AG04450 (cell line): ENCODE data around the gene S100B. TPM values are rescaled to one million over a fixed set of nuclear protein-coding genes. Genes with fewer than 3 reads are reported as not detected.

Source experiments
- CTCF ChIA-PET: fragments of 300-600, 350-600 bp; formaldehyde crosslinking; extraction: SDS; loops from one replicate; lab custom pipeline; 2022; ENCODE audit warnings: antibody characterized with exemption, inconsistent platforms; lab: Charles Lee
- POLR2A ChIA-PET: fragments of 350-600 bp; formaldehyde crosslinking; extraction: SDS; loops from one replicate; lab custom pipeline; 2021; ENCODE audit warnings: antibody characterized with exemption, inconsistent platforms; lab: Yijun Ruan, JAX
- DNase-seq: peaks from one replicate; pipeline ENCODE4 v3.0.0-alpha.2; 2011; ENCODE audit warnings: low read depth, low spot score
- H3K27ac ChIP-seq: one replicate; pipeline ENCODE4 v1.5.1; 2012; ENCODE audit warnings: low read depth, low read length, control low read depth
- H3K27me3 ChIP-seq: one replicate; pipeline ENCODE4 v1.6.0; 2012; ENCODE audit warnings: low read length; ENCODE audit not compliant: control insufficient read depth, insufficient read depth
- H3K4me3 ChIP-seq: 2 replicates; pipeline ENCODE4 v1.5.1; 2011; ENCODE audit warnings: mild to moderate bottlenecking, low read depth, low read length, control low read depth
- H3K9me3 ChIP-seq: 2 replicates; pipeline ENCODE4 v1.5.1; 2012; ENCODE audit warnings: low read length; ENCODE audit not compliant: control insufficient read depth, insufficient read depth
- CTCF ChIP-seq: IDR thresholded peaks from 2 replicates; pipeline ENCODE4 v1.5.1; 2011; ENCODE audit warnings: low read depth, low read length, control low read depth, inconsistent platforms
- polyA plus RNA-seq: library from polyadenylated mRNA; depleted of rRNA; stranded (reverse); fragments of >200 nt; gene quantifications from 2 replicates; pipeline ENCODE4 v1.2.3, GENCODE V29; 2011

Gene S100B
- polyA plus RNA-seq, 1 experiment = not detected

GRCh38 chr21:46598581-46599572, 6.0 kb downstream of the S100B start:
- peak overlapping the region; percentile 24 for H3K27ac ChIP-seq
- CTCF ChIA-PET = no interaction called here
- DNase-seq = peak; percentile 70

GRCh38 chr21:46597896-46598343, 7.0 kb downstream of the S100B start:
- no peak for TF ChIP-seq CTCF
- Histone ChIP-seq H3K27me3 (no peaks in the 10 kb centered on the region), H3K27ac (no peak overlapping the region), H3K9me3 (peaks cover 12% of the 10 kb centered on the region), H3K4me3 (no peak overlapping the region)
- DNase-seq = no peak
- ChIA-PET POLR2A (no interaction called here), CTCF (no interaction called here)

More at GRCh38 chr21:46598581-46599572, 6.0 kb downstream of the S100B start:
- H3K9me3 ChIP-seq = peaks cover 11% of the 10 kb centered on the region
- POLR2A ChIA-PET = no interaction called here
- H3K4me3 ChIP-seq = no peak overlapping the region
- TF ChIP-seq CTCF = no peak
- H3K27me3 ChIP-seq = no peaks in the 10 kb centered on the region

- ChIA-PET POLR2A (no interaction called here), CTCF (no interaction called here)
- Histone ChIP-seq H3K4me3 (no peak overlapping the region), H3K27ac (no peak overlapping the region), H3K27me3 (no peaks in the 10 kb centered on the region), H3K9me3 (peaks cover 17% of the 10 kb centered on the region)
- TF ChIP-seq CTCF = no peak
- no peak for DNase-seq
Measured at GRCh38 chr21:46597031-46597430, 7.9 kb downstream of the S100B start.

GRCh38 chr21:46596201-46596600, 8.7 kb downstream of the S100B start:
- POLR2A ChIA-PET = no interaction called here
- Histone ChIP-seq H3K27me3 (peaks cover 3% of the 10 kb centered on the region), H3K4me3 (no peak overlapping the region), H3K27ac (no peak overlapping the region), H3K9me3 (peaks cover 17% of the 10 kb centered on the region)
- no peak for DNase-seq
- no peak for TF ChIP-seq CTCF
- CTCF ChIA-PET = no interaction called here

- POLR2A ChIA-PET = no interaction called here
- no peak for DNase-seq
- CTCF ChIA-PET = no interaction called here
- Histone ChIP-seq H3K4me3 (no peak overlapping the region), H3K27ac (no peak overlapping the region), H3K27me3 (peaks cover 4% of the 10 kb centered on the region), H3K9me3 (peaks cover 17% of the 10 kb centered on the region)
- no peak for TF ChIP-seq CTCF
Measured at GRCh38 chr21:46594276-46594675, 10.6 kb downstream of the S100B start.
